K562 (cell line): ENCODE data around the gene DDX23. TPM values are rescaled to one million over a fixed set of nuclear protein-coding genes. Genes with fewer than 3 reads are reported as not detected.

Experiments used
- ATAC-seq: fragments of 200-7000 bp; cut with Tn5 transposase; 3 replicates; pipeline ENCODE4 v1.9.1; 2020; ENCODE audit warnings: moderate library complexity
- BruUV-seq: library from RNA; stranded (reverse); fragments of 400-500 nt; replicated peaks from 2 replicates; lab custom pipeline; 2021; lab: Mats Ljungman, UMichigan
- CTCF ChIA-PET: fragments of 300-600 bp; formaldehyde crosslinking; extraction: SDS; loops from one replicate; lab custom pipeline; 2021; ENCODE audit warnings: low intra/inter-chr PET ratio; lab: Yijun Ruan, JAX
- POLR2A ChIA-PET: fragments of 300-600, 350-650 bp; sonication (Branson Sonifier 250); formaldehyde crosslinking; extraction: SDS; loops from one replicate; lab custom pipeline; 2021; ENCODE audit warnings: antibody characterized with exemption, inconsistent platforms; lab: Yijun Ruan, JAX
- DNase-seq, 4 experiments: peaks; one replicate each; pipeline versions ENCODE4 v3.0.0 to v3.0.0-alpha.2; 2011 to 2018; ENCODE audit warnings: low spot score in 3 of 4, mixed read lengths in 3 of 4; ENCODE audit errors: extremely low read depth in 1 of 4
- FAIRE-seq: peaks from 2 replicates; lab custom pipeline; 2011; peaks lifted over from hg19 to GRCh38; lab: Jason Lieb, UNC
- H2AFZ ChIP-seq: 2 replicates; pipeline ENCODE4 v1.6.0; 2011; ENCODE audit warnings: low read depth, low read length, control low read depth, inconsistent platforms
- H3K27ac ChIP-seq: fragments of 200-600 bp; 3 replicates; pipeline ENCODE4 v1.8.0; 2011; ENCODE audit warnings: low read depth, mild to moderate bottlenecking, control low read depth, inconsistent platforms, low read length, moderate library complexity, mixed read lengths; ENCODE audit errors: extremely low read depth
- H3K27me3 ChIP-seq, 2 experiments: fragments of 300-600 bp in 1 of 2; 2 replicates in 1 of 2; 3 replicates in 1 of 2; pipeline versions ENCODE4 v1.6.0 to v1.8.0; 2011; ENCODE audit warnings: inconsistent platforms in 2 of 2, low read length in 2 of 2, mild to moderate bottlenecking in 1 of 2, mixed read lengths in 1 of 2, moderate library complexity in 1 of 2; ENCODE audit not compliant: control insufficient read depth in 2 of 2, insufficient read depth in 2 of 2
- H3K36me3 ChIP-seq: fragments of 300-600 bp; 3 replicates; pipeline ENCODE4 v1.8.0; 2011; ENCODE audit warnings: mild to moderate bottlenecking, low read length, inconsistent platforms; ENCODE audit not compliant: control insufficient read depth, insufficient read depth
- H3K4me1 ChIP-seq, 2 experiments: fragments of 200-600 bp in 1 of 2; replicated peaks in 1 of 2; 2 replicates in 1 of 2; 3 replicates in 1 of 2; pipeline versions ENCODE4 v1.5.1 to v1.8.0; 2011; ENCODE audit warnings: inconsistent platforms in 2 of 2, low read length in 2 of 2, mild to moderate bottlenecking in 1 of 2, mixed read lengths in 1 of 2, moderate library complexity in 1 of 2; ENCODE audit not compliant: control insufficient read depth in 2 of 2, insufficient read depth in 2 of 2
- H3K4me2 ChIP-seq: 2 replicates; pipeline ENCODE4 v1.6.1; 2011; ENCODE audit warnings: low read length, control low read depth, inconsistent platforms, mixed read lengths; ENCODE audit not compliant: insufficient read depth
- H3K4me3 ChIP-seq: fragments of 200-600 bp; sonication (generic), shearing (Covaris generic); 2 replicates; pipeline ENCODE4 v1.5.1; 2016; ENCODE audit warnings: control low read depth, inconsistent platforms
- H3K79me2 ChIP-seq: fragments of 200-600 bp; 3 replicates; pipeline ENCODE4 v1.8.0; 2011; ENCODE audit warnings: low read length, inconsistent platforms; ENCODE audit not compliant: control insufficient read depth, insufficient read depth
- H3K9ac ChIP-seq, 2 experiments: 2 replicates each; pipeline versions ENCODE4 v1.6.0 to v1.6.1; 2011; ENCODE audit warnings: low read depth in 2 of 2, low read length in 2 of 2, control low read depth in 1 of 2, inconsistent platforms in 1 of 2, mild to moderate bottlenecking in 1 of 2, mixed read lengths in 1 of 2; ENCODE audit not compliant: insufficient read depth in 1 of 2
- H3K9me1 ChIP-seq: one replicate; pipeline ENCODE4 v1.6.0; 2011; ENCODE audit warnings: inconsistent platforms, mild to moderate bottlenecking, low read length, moderate library complexity; ENCODE audit not compliant: control insufficient read depth, insufficient read depth
- H3K9me3 ChIP-seq: replicated peaks from 2 replicates; pipeline ENCODE4 v1.5.1; 2011; ENCODE audit warnings: low read depth, low read length, inconsistent platforms; ENCODE audit not compliant: control insufficient read depth, insufficient read depth
- H4K20me1 ChIP-seq: replicated peaks from 2 replicates; pipeline ENCODE4 v1.6.1; 2011; ENCODE audit warnings: low read length, inconsistent platforms, mixed read lengths; ENCODE audit not compliant: control insufficient read depth, insufficient read depth
- CREBBP ChIP-seq: IDR thresholded peaks from one replicate; pipeline ENCODE4 v1.6.1; 2012; ENCODE audit warnings: low read depth, mild to moderate bottlenecking, control low read depth, inconsistent platforms, low read length
- ETV1 ChIP-seq: fragments of 450-650 bp; conservative IDR thresholded peaks from 2 replicates; pipeline ENCODE4 v1.6.1; 2016; ENCODE audit warnings: missing genetic modification characterization, control low read depth, low read depth, missing compliant biosample characterization
- NELFE ChIP-seq: IDR thresholded peaks from 2 replicates; pipeline ENCODE4 v1.6.1; 2011; ENCODE audit warnings: mild to moderate bottlenecking; ENCODE audit not compliant: insufficient read depth, insufficient read length
- SMARCC2 ChIP-seq: fragments of 450-650 bp; IDR thresholded peaks from 2 replicates; pipeline ENCODE4 v1.6.1; 2017; ENCODE audit warnings: antibody characterized with exemption, moderate library complexity, mild to moderate bottlenecking, low read depth
- ZNF75A ChIP-seq: fragments of 450-650 bp; formaldehyde crosslinking; IDR thresholded peaks from 2 replicates; pipeline ENCODE4 v1.4.0; 2020; ENCODE audit warnings: mild to moderate bottlenecking
- WGBS: fragments of 100-300 bp; shearing (Covaris generic); methylation state at CpG from one replicate; pipeline ENCODE4 v1.1.6; 2016; ENCODE audit warnings: low coverage, mixed read lengths; ENCODE audit not compliant: insufficient coverage; ENCODE audit errors: missing lambda C conversion rate; 5-methylcytosine and 5-hydroxymethylcytosine counted together
- in situ Hi-C: fragments of 300-500 bp; cut with MboI; formaldehyde crosslinking; loops from 4 replicates; pipeline ENCODE4 v1.15.0; 2018; ENCODE audit warnings: inconsistent platforms, mixed read lengths
- intact Hi-C: fragments of 100-400 bp; cut with micrococcal nuclease; formaldehyde crosslinking; loops from 2 replicates; pipeline ENCODE4 v1.14.2; 2022
- polyA plus RNA-seq, 8 experiments: library from polyadenylated mRNA; depleted of rRNA in 4 of 8; stranded (reverse) in 5 of 8; unstranded in 3 of 8; fragments of >200 nt; fragmentation: Nextera tagmentation in 2 of 8; fragmentation: Illumina TruSeq in 1 of 8; extraction: Ambion mirVana in 2 of 8; extraction: Trizol in 1 of 8; gene quantifications; 2 replicates each; pipeline versions ENCODE4 v1.2.1 to v1.2.3, GENCODE V29; 2011 to 2014; ENCODE audit warnings: inconsistent platforms in 1 of 8, missing spikeins in 1 of 8
- total RNA-seq, 7 experiments: library from RNA; depleted of rRNA in 6 of 7; stranded (reverse); fragments of >200 nt in 6 of 7; fragmentation: Illumina TruSeq in 2 of 7; extraction: Trizol in 2 of 7; gene quantifications; 2 replicates each; pipeline versions ENCODE4 v1.2.1 to v1.2.3, GENCODE V29; 2011 to 2021; ENCODE audit warnings: low replicate concordance in 1 of 7
- TF ChIP-seq, protein P1 (sequence below): fragments of 450-650 bp; IDR thresholded peaks from 2 replicates; pipeline ENCODE4 v1.6.1; 2017; ENCODE audit warnings: mild to moderate bottlenecking, moderate library complexity
- TF ChIP-seq, protein P2 (sequence below), 2 experiments: fragments of 450-650 bp; IDR thresholded peaks; 2 replicates each; pipeline ENCODE4 v1.6.1; 2018; ENCODE audit warnings: mild to moderate bottlenecking in 2 of 2, low read depth in 1 of 2; ENCODE audit not compliant: partially characterized antibody in 2 of 2

The DDX23 gene
- total and polyA plus RNA-seq, 9 of the 15 experiments (the other 6 are each of a cell fraction or from before 2014, with no cell fraction given): 32.4 to 138 (median 104) TPM

DNA sequence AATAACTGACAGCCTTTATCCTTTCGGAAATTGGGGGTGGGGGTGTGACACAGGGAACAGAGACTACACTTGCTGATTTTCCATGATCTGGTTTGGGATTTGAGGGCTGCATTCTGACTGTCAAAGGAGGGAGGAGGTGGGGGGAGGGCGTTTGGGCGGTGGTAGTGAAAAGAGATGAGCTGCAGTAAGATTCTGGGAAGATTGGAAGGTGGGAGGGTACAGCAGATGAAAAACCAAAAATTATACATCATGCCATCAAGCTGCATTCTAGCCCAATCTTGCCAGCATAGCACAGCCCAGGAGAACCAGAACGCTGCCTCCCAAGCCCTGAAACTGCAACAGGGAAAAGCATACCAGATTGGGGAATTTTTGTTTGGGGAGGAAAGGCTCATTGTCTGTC is 11.3 kb upstream of the DDX23 start:
- no peak for TF ChIP-seq SMARCC2
- TF ChIP-seq, protein P1, sequence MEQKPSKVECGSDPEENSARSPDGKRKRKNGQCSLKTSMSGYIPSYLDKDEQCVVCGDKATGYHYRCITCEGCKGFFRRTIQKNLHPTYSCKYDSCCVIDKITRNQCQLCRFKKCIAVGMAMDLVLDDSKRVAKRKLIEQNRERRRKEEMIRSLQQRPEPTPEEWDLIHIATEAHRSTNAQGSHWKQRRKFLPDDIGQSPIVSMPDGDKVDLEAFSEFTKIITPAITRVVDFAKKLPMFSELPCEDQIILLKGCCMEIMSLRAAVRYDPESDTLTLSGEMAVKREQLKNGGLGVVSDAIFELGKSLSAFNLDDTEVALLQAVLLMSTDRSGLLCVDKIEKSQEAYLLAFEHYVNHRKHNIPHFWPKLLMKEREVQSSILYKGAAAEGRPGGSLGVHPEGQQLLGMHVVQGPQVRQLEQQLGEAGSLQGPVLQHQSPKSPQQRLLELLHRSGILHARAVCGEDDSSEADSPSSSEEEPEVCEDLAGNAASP: no peak
- TF ChIP-seq ETV1 (tag): no peak
- no peak for TF ChIP-seq ZNF75A (CRISPR knock-in tag)
- no peak for TF ChIP-seq NELFE
- no peak for TF ChIP-seq CREBBP
- TF ChIP-seq, protein P2, sequence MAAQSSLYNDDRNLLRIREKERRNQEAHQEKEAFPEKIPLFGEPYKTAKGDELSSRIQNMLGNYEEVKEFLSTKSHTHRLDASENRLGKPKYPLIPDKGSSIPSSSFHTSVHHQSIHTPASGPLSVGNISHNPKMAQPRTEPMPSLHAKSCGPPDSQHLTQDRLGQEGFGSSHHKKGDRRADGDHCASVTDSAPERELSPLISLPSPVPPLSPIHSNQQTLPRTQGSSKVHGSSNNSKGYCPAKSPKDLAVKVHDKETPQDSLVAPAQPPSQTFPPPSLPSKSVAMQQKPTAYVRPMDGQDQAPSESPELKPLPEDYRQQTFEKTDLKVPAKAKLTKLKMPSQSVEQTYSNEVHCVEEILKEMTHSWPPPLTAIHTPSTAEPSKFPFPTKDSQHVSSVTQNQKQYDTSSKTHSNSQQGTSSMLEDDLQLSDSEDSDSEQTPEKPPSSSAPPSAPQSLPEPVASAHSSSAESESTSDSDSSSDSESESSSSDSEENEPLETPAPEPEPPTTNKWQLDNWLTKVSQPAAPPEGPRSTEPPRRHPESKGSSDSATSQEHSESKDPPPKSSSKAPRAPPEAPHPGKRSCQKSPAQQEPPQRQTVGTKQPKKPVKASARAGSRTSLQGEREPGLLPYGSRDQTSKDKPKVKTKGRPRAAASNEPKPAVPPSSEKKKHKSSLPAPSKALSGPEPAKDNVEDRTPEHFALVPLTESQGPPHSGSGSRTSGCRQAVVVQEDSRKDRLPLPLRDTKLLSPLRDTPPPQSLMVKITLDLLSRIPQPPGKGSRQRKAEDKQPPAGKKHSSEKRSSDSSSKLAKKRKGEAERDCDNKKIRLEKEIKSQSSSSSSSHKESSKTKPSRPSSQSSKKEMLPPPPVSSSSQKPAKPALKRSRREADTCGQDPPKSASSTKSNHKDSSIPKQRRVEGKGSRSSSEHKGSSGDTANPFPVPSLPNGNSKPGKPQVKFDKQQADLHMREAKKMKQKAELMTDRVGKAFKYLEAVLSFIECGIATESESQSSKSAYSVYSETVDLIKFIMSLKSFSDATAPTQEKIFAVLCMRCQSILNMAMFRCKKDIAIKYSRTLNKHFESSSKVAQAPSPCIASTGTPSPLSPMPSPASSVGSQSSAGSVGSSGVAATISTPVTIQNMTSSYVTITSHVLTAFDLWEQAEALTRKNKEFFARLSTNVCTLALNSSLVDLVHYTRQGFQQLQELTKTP (IDR thresholded peaks at IDR 0.05; ENCODE audit: low read depth in 1 of 2, partially characterized antibody in 2 of 2): no peak
- TF ChIP-seq, all 486 proteins: peak for 0
- ChIA-PET CTCF (no interaction called here), POLR2A (interaction anchor here (1.8 kb wide), 1 partner anchor 11 kb away, joined by 7 read pairs; the partner anchor contains the start of gene DDX23)
- no TSS peak for BruUV-seq
- no peak for FAIRE-seq
- H3K9ac ChIP-seq: no peak overlapping the region
- no peaks in the 10 kb centered on the region for H3K9me1 ChIP-seq
- peaks cover 7 to 8% of the 10 kb centered on the region in 2 experiments; a peak in 3 of 5 replicates for H3K4me1 ChIP-seq
- intact Hi-C loops (no loop called here), in situ Hi-C loops (no loop called here)
- no peak overlapping the region for H3K27ac ChIP-seq
- H3K4me3 ChIP-seq: no peak overlapping the region
- no peaks in the 10 kb centered on the region for H3K36me3 ChIP-seq
- DNase-seq: no peak
- H2AFZ ChIP-seq: no peak overlapping the region
- no peak overlapping the region for H3K4me2 ChIP-seq
- H3K9me3 ChIP-seq: no peaks in the 10 kb centered on the region
- 0 out of 2 replicates have a peak, but pooled peaks cover 4% of the 10 kb centered on the region for H4K20me1 ChIP-seq
- 6% methylated on average over 4 of the region's 4 CpGs for WGBS
- H3K27me3 ChIP-seq: peaks cover 27 to 34% of the 10 kb centered on the region in 2 experiments
- no peaks in the 10 kb centered on the region for H3K79me2 ChIP-seq
- no peak for ATAC-seq
